Nephron progenitor cell (in vitro differentiated cells): ENCODE measurements around the gene CYP4A22.

ENCODE experiments used
- DNase-seq: peaks from one replicate; pipeline ENCODE4 v3.0.0; 2021
- H3K27ac Mint-ChIP-seq: 2 replicates; pipeline ENCODE4 v1.8.0; 2021; ENCODE audit warnings: mild to moderate bottlenecking, moderate library complexity, mixed read lengths
- H3K27me3 Mint-ChIP-seq: 2 replicates; pipeline ENCODE4 v1.8.0; 2021; ENCODE audit warnings: mild to moderate bottlenecking, low read depth, mixed read lengths; ENCODE audit not compliant: poor library complexity
- H3K36me3 Mint-ChIP-seq: 2 replicates; pipeline ENCODE4 v1.8.0; 2021; ENCODE audit warnings: low read depth, mixed read lengths
- H3K4me1 Mint-ChIP-seq: 2 replicates; pipeline ENCODE4 v1.8.0; 2021; ENCODE audit warnings: mixed read lengths
- H3K4me3 Mint-ChIP-seq: 2 replicates; pipeline ENCODE4 v1.8.0; 2021; ENCODE audit warnings: mild to moderate bottlenecking, moderate library complexity, mixed read lengths
- H3K9me3 Mint-ChIP-seq: 2 replicates; pipeline ENCODE4 v1.8.0; 2021; ENCODE audit warnings: mild to moderate bottlenecking, moderate library complexity, mixed read lengths
- CTCF ChIP-seq: fragments of 200-600 bp; sonication (generic); IDR thresholded peaks from 2 replicates; pipeline ENCODE4 v1.5.0; 2021; ENCODE audit warnings: antibody characterized with exemption

CYP4A22 gene

GRCh38 chr1:47182676-47183235, 45.5 kb downstream of the CYP4A22 start:
- no peak for TF ChIP-seq CTCF
- peaks cover 21% of the 10 kb centered on the region for H3K4me1 Mint-ChIP-seq
- H3K9me3 Mint-ChIP-seq = no peaks in the 10 kb centered on the region
- H3K27me3 Mint-ChIP-seq = peaks cover 60% of the 10 kb centered on the region
- no peak overlapping the region for H3K27ac Mint-ChIP-seq
- H3K36me3 Mint-ChIP-seq = no peaks in the 10 kb centered on the region
- no peak overlapping the region for H3K4me3 Mint-ChIP-seq
- DNase-seq = no peak

GRCh38 chr1:47183308-47184089, 46.3 kb downstream of the CYP4A22 start:
- Mint-ChIP-seq H3K36me3 (no peaks in the 10 kb centered on the region), H3K27ac (no peak overlapping the region), H3K4me3 (no peak overlapping the region), H3K27me3 (peaks cover 56% of the 10 kb centered on the region), H3K9me3 (no peaks in the 10 kb centered on the region), H3K4me1 (peaks cover 21% of the 10 kb centered on the region)
- TF ChIP-seq CTCF = no peak
- no peak for DNase-seq

GRCh38 chr1:47184090-47184821, 47.0 kb downstream of the CYP4A22 start:
- Mint-ChIP-seq H3K36me3 (no peaks in the 10 kb centered on the region), H3K27me3 (peaks cover 52% of the 10 kb centered on the region), H3K27ac (no peak overlapping the region), H3K4me3 (no peak overlapping the region), H3K4me1 (peaks cover 14% of the 10 kb centered on the region), H3K9me3 (no peaks in the 10 kb centered on the region)
- DNase-seq = no peak
- TF ChIP-seq CTCF = no peak

GRCh38 chr1:47184822-47185677, 47.8 kb downstream of the CYP4A22 start:
- H3K27ac Mint-ChIP-seq = no peak overlapping the region
- no peak for TF ChIP-seq CTCF
- DNase-seq = no peak
- no peaks in the 10 kb centered on the region for H3K9me3 Mint-ChIP-seq
- no peaks in the 10 kb centered on the region for H3K36me3 Mint-ChIP-seq
- H3K4me1 Mint-ChIP-seq = peaks cover 7% of the 10 kb centered on the region
- peaks cover 51% of the 10 kb centered on the region for H3K27me3 Mint-ChIP-seq
- no peak overlapping the region for H3K4me3 Mint-ChIP-seq

- H3K9me3 Mint-ChIP-seq = no peaks in the 10 kb centered on the region
- H3K36me3 Mint-ChIP-seq = no peaks in the 10 kb centered on the region
- peaks cover 36% of the 10 kb centered on the region for H3K27me3 Mint-ChIP-seq
- H3K4me3 Mint-ChIP-seq = no peak overlapping the region
- no peak overlapping the region for H3K27ac Mint-ChIP-seq
- no peak for TF ChIP-seq CTCF
- no peak for DNase-seq
- peaks cover 4% of the 10 kb centered on the region for H3K4me1 Mint-ChIP-seq
These were observed 49.3 kb downstream of the CYP4A22 start for GRCh38 chr1:47186267-47187185.
